ENCODE results near the gene TKTL1. TPM values are rescaled to one million over a fixed set of nuclear protein-coding genes. Genes with fewer than 3 reads are reported as not detected.

The TKTL1 gene
- total RNA-seq, 1 donor from 2014 or later: 14.0 TPM

DNA sequence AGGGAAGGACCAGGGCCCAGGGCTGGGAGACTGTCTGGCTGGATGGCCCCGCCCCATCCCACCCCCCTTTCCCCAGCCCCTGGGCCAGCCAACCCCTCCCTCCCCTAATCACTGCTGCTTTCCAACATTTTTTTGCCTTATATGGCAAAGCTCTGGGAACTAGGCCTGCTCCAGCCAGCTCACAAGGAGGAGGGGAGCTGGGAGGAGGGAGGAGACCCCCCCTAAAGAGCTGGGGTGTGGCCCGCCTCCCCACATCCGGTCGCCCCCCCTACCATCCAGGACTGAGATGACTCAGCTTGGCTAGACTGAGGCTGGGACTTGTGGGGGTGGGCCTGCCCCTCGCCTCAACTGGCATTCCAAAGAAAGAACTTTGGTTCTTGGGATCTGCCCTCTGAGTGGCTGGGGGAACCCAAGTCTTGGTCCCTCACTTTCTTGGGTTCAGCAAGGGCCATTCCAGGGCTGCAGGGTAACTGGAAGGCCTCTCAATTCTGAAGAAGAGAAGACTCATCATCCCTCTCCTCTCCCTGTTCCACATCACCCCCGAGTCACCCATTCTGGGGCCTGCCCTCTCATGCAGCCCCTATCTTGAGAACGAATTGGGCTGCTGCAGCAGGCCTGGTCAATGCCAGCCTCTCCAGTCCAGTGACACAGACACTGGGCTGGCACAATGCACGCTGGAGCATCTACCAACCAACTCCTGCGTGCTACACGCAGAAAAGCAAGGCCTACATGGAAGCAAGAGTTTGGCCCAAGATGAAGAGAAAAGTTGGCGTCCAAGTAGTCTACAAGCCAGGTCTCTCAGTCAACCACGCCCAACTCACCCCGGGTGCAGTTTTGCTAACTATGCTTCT is 74.1 kb downstream of the TKTL1 start:
- DNase-seq (peak; percentile 86), ATAC-seq (ENCODE audit: poor library complexity) (peak; percentile 51)
- intact Hi-C loops (cut with DNase I): no loop called here

DNA sequence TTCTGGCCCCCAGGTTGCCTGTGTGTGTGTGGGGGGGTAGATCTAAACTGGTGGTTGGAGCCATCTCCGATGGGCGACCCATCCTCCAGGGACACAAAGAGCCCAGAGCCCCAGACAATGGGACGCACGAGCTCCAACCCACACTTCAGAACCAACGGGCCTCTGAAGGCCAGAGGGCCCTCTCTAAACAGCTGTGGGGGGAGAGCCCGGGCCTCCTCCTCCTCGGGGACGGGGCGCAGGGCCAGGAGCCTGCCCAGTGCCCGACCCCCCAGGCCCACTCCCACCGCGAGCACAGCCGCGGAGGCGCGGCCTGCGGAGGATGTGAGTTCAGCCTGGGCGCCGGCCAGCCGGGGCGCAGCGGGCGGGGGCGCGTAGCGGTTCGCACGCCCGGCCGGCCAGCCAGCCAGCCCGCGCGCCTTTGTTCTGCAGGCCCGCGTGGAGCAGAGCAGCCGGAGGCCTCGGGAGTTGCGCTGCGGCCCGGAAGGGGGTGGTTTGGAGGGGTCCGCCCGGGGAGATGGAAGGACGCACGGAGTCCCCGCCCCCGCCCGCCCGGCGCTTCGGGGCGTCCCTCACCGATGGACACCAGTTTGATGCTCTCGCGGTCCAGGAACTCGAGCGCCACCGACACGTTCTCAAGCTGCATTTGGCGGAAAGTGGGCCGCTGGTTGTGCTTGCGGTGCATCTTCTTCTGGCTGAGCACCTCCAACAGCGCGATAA is 74.9 kb downstream of the TKTL1 start:
- DNase-seq (no peak), ATAC-seq (ENCODE audit: poor library complexity) (no peak)
- intact Hi-C loops (cut with DNase I): no loop called here

DNA sequence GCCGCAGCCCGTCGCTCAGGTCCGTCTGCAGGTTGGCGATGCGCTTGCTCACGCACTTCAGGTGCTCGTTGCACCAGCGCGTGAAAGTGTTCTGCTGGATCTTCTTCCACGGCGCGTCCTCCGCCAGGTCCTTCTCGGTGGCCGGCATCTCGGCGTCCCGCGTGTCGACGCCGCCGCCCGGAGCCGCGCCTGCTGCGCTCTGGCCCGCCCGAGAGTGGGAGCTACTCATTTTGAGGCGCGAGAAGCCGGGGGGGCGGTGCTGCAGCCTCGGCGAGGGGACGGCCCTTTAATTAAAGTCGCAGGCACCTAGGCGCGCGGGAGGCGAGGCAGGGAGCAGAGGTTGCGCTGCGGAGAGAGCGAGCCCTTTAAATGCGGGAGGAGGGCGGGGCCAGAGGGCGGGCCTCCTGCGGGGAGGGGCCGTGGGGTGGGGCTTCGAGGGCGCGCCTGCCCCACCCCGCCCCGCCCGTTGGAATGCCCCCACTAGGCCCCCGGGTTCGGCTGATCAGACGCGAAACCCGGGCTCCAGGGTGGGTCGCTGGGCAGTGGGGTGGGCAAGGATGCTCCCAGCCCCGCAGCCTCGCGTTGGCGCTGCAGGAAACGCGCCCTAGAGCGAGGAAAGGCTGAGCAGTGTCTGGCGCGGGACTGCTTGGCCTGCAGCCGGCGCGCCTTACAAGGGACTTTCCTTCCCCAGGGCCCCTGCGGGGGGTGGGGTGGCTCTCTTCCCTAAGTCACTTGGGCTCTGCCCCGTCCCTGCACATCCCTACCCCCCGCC is 75.6 kb downstream of the TKTL1 start:
- DNase-seq (peak; percentile 97), ATAC-seq (ENCODE audit: poor library complexity) (peak; percentile 70)
- intact Hi-C loops (cut with DNase I): no loop called here

DNA sequence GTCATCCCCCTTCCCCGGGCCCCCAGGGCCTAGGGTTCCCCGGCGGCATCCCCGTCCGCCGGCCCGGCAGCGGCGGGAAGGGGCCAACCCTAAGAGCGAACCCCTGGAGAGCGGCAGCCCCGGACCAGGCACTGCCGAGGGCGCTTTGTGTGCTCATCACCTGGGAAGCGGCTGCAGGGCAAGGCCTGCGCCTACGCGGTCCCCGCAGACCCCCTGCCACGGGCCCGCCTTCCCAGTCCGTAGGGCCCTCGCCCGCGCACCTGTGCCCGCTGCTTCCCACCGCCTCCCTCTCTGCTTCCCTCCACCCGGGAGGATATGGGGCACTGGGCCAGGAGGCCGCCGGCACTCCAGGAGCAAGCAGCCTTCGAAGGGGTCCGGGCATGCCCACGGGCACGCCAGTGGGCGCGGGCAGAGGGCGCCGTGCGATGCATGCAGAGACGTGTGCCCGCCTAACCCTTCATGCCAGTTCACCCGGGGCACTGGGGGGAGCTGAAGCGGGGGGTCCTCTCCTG is 76.2 kb downstream of the TKTL1 start:
- ATAC-seq (ENCODE audit: poor library complexity) (no peak), DNase-seq (no peak)

DNA sequence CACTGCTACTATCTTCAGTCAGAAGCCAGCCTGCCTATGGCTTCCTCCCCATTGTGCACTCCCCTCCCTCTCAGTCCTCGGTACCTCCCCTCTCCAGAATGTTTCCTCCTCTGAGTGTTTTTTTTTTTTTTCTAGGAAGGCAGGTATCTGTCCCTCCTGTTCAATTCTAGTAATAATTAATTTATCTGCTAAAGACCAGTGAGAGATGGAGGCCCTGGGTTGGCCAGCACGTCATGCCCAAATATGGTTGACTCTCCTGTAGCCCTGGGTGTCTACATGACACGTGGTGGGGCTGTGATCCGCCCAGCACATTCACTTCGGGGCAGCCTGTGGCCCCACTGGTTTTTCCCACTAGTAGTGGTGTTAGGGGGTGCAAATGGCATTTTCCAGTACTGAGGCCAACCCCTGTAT is 77.0 kb downstream of the TKTL1 start:
- intact Hi-C loops (cut with DNase I): no loop called here
- DNase-seq (no peak), ATAC-seq (ENCODE audit: poor library complexity) (no peak)

More for the DNA sequence above, 76.2 kb downstream of the TKTL1 start:
- intact Hi-C loops (cut with DNase I): no loop called here

DNA sequence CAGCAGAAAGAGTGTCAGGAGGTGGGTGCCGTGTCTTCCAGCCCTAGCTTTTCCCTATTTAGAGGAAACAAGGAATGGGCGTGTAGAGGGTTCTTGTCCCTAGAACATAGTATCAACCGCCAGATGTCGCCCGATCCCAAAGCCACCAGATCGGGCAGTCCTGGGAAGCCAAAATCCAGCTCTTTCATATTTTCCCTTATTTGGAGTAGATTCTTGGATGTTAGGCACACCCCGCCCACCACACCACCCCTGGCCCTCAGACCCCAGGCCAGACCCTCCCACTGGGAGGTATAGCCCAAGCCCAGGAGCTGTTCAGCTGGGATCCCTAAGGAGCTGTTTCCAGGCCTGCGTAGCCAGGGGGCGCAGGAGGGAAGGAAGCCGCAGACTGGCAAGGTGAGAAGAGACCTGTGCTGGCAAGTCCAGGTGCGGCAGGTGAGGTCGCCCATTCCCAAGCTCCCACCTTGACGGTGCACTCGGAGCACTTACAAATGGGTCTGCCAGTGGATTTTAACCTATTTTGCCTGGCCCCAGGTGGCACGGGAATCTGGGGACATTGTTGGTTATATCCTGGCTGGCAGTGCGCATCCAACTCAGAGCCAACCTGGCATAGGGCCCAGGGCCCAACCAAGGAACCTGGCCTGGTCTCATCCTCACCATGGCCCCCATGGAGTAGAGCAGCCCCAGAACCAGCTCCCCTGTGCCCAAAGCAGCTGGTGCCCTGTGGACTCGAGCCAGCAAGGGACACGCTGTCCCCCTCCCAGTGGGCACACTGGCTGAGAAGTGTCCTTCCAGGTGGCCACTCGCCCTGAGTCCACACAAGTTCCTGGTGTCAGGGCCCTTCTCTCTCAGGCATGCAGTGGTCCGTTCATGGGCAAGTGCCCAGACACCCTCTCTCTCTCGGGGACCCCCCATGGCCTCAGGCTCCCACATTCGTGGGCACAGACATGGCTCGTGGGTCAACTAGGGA is 78.0 kb downstream of the TKTL1 start:
- ATAC-seq (ENCODE audit: poor library complexity): no peak
- intact Hi-C loops (cut with DNase I): no loop called here

DNA sequence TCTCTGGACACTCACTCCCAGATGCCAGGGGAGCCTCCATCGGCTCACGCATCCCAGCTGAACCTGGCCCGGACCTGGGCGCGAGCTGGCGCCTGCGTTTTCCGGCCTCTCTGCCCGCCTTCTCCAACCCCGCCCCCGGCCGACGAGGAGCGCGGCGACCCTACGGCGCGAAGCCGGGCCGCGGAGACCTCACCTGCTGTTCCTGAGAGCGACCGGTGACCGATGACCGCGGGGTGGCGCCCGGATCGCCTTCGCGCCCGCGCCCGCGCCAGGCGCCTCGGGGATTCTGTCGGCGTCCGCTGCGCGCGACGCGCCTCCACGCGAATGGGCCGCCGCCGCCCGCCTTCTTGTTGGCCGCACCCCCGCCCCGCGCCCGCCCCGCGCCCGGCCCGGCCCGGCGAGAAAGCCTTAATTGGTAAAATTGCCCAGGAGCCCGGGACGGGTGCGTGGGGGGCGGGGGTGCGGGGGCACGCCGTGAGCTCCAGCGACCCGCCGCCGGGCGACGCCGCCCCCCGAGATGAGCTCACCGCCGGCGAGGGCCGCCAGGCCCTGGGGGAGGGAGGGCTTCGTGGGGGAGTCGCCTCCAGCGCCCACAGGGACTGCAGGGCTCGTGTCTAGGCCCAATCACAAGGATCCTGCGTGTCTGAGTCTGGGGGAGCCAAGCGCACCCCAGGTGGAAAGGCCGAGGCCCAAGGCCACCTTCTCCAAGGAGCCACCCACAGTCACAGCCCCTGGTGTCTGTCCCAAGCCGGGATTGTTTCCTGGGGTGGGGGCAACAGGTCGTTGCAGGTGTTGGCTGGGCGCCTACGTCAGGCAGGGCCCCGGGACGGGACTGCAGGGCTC is 78.9 kb downstream of the TKTL1 start, which contains the start of gene FLNA:
Gene FLNA, minus strand, starts transcription at position 322 of the 843 bp plus-strand sequence. CDS start 3,389 bp downstream, outside the sequence.
- ATAC-seq (ENCODE audit: poor library complexity) (no peak), DNase-seq (peak; percentile 63)
- intact Hi-C loops (cut with DNase I): no loop called here

More for the DNA sequence above, 78.0 kb downstream of the TKTL1 start:
- peak; percentile 76 for DNase-seq

DNA sequence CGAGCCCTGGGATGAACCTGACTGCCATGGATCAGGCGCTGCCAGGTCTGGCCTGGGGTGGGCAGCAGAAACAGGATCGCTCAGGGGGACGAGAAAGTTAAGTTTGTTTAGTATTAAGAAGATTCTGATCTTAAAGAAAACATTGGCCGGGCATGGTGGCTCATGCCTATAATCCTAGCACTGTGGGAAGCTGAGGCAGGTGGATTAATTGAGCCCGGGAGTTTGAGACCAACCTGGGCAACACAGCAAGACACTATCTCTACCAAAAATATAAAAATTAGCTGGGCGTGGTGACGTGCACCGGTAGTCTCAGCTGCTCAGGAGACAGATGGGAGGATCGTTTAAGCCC is 79.5 kb downstream of the TKTL1 start:
- DNase-seq (no peak), ATAC-seq (ENCODE audit: poor library complexity) (no peak)
- intact Hi-C loops (cut with DNase I): no loop called here

DNA sequence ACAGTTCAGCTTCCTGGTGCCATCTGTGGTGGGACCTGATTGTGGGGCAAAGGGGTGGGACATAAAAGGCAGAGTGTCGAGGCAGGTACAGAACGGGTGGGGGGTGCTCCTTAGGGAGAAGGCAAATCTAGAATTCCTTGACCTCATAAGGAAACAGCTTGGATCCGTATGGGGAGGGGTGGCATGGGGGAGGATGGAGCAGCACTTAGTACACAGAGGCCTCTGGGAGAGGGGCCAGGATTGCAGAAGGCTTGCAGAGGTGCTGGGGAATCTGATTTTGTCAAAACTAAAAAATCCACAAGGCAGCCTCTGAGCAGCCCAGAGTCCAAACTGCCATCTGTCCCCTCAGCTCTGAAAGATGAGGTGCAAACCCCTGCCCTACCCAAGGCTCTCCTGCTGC is 81.2 kb downstream of the TKTL1 start:
- intact Hi-C loops (cut with DNase I): no loop called here
- ATAC-seq (ENCODE audit: poor library complexity) (no peak), DNase-seq (no peak)

DNA sequence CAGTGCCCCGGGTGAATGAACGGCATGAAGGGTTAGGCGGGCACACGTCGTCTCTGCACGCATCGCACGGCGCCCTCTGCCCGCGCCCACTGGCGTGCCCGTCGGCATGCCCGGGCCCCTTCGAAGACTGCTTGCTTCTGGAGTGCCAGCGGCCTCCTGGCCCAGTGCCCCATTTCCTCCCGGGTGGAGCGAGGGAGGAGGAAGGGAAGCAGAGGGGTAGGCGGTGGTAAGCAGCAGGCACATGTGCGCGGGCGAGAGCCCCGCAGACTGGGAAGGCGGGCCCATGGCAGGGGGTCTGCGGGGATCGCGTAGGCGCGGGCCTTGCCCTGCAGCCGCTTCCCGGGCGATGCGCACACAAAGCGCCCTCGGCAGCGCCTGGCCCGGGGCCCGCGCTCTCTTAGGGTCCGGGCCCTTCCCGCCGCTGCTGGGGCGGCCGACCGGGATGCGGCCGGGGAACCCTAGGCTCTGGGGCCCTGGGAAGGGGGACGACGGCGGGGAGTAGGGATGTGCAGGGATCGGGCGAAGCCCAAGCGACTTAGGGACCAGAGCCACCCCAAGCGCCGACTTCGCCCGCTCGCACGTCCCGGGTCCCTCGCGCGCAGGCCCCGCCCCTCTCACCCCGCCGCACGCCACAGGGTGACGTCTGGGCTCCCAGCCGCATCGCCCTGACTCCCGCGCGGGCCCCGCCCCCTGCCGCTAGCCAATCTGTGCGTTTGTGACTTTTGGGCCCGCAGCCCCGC is 82.6 kb downstream of the TKTL1 start:
- intact Hi-C loops (cut with DNase I): no loop called here
- DNase-seq (peak; percentile 72), ATAC-seq (ENCODE audit: poor library complexity) (peak; percentile 83)

DNA sequence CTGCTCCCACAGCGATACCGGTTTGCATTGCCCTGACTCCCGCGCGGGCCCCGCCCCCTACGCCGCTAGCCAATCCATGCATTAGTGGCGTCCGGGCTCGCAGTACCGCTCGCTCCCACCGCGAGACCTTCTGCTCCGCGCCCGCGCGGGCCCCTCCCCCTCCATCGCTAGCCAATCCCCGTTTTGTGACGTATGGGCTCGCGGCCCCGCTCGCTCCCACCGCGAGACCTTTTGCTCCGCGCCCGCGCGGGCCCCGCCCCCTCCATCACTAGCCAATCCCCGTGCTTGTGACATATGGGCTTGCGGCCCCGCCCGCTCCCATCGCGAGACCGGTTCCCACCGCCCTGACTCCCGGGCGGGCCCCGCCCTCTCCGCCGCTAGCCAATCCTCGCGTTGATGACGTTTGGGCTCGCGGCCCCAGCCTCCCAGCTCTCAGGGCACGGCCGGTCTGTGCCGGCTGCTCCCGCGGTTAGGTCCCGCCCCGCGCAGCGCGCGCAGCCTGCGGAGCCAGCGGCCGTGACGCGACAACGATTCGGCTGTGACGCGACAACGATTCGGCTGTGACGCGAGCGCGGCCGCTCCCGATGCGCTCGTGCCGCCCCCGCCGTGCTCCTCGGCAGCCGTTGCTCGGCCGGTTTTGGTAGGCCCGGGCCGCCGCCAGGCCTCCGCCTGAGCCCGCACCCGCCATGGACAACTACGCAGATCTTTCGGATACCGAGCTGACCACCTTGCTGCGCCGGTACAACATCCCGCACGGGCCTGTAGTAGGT is 83.4 kb downstream of the TKTL1 start, which contains the start of gene EMD:
Gene EMD, plus strand, starts transcription at position 497 of the 770 bp plus-strand sequence. Its CDS starts 190 bp downstream, at position 687.
- peak; percentile 99 for DNase-seq
- ATAC-seq (ENCODE audit: poor library complexity): peak; percentile 91
- intact Hi-C loops (cut with DNase I): no loop called here

DNA sequence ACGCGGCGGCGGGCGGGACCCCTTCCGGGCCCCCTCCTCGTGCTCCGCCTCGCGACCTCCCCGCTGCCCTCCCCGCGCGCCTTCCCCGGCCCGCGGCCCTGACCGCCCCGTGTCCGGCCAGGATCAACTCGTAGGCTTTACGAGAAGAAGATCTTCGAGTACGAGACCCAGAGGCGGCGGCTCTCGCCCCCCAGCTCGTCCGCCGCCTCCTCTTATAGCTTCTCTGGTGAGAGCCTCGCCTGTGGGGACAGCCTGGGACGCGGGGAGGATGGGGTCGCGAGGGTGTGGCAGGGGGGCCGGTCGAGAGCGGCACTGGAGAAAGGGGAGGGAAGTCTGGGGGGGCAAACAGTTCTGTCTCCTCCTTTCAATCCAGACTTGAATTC is 84.0 kb downstream of the TKTL1 start:
- intact Hi-C loops (cut with DNase I): no loop called here
- DNase-seq: no peak
- no peak for ATAC-seq (ENCODE audit: poor library complexity)
